Heart right ventricle (tissue), 16 donors: ENCODE measurements around the gene NXT1. TPM values are rescaled to one million over a fixed set of nuclear protein-coding genes. Genes with fewer than 3 reads are reported as not detected.
A peak's percentile ranks its signal among the peaks of the same experiment; 100 is the strongest.

Experiments
- ATAC-seq, 8 donors: fragments of 200-7000 bp; cut with Tn5 transposase; one replicate each; pipeline ENCODE4 v1.9.1; 2020; ENCODE audit warnings: mild to moderate bottlenecking in 8 of 8, moderate library complexity in 8 of 8, moderate number of reproducible peaks in 1 of 8
- DNase-seq, 2 donors: peaks; one replicate each; pipeline ENCODE4 v3.0.0-alpha.2; 2020
- H3K27ac ChIP-seq, 10 donors: fragments of 200-600 bp; sonication (generic) in 2 of 10; one replicate each; pipeline versions ENCODE4 v1.5.0 to v1.8.0; 2020 to 2022; ENCODE audit warnings: mild to moderate bottlenecking in 3 of 10
- H3K27me3 ChIP-seq, 7 donors: fragments of 200-600 bp; one replicate each; pipeline ENCODE4 v1.8.0; 2021 to 2022; ENCODE audit warnings: mild to moderate bottlenecking in 2 of 7
- H3K36me3 ChIP-seq, 9 donors: fragments of 200-600 bp; sonication (generic) in 1 of 9; one replicate each; pipeline versions ENCODE4 v1.5.0 to v1.8.0; 2020 to 2022; ENCODE audit warnings: mild to moderate bottlenecking in 2 of 9
- H3K4me1 ChIP-seq, 9 donors: fragments of 200-600 bp; sonication (generic) in 1 of 9; one replicate each; pipeline versions ENCODE4 v1.5.0 to v1.8.0; 2020 to 2022; ENCODE audit warnings: mild to moderate bottlenecking in 4 of 9
- H3K4me3 ChIP-seq, 10 donors: fragments of 200-600 bp; sonication (generic) in 2 of 10; one replicate each; pipeline versions ENCODE4 v1.5.0 to v1.8.0; 2020 to 2022; ENCODE audit warnings: mild to moderate bottlenecking in 7 of 10, moderate library complexity in 2 of 10
- H3K9me3 ChIP-seq, 11 donors: fragments of 200-600 bp in 10 of 11; sonication (generic) in 2 of 11; one replicate each; pipeline versions ENCODE4 v1.5.0 to v1.8.0; 2013 to 2022; ENCODE audit warnings: mild to moderate bottlenecking in 2 of 11, control low read depth in 1 of 11, moderate library complexity in 1 of 11
- WGBS, 2 donors: extraction: QIAGEN DNeasy Blood & Tissue Kit; methylation state at CpG; one replicate each; pipeline ENCODE4 v1.1.7; 2013; ENCODE audit warnings: inconsistent platforms in 1 of 2; 5-methylcytosine and 5-hydroxymethylcytosine counted together
- intact Hi-C, 10 donors: fragments of 100-400 bp; cut with DNase I; formaldehyde crosslinking; loops; one replicate each; pipeline versions ENCODE4 v1.11.1 to v1.14.2; 2022
- polyA plus RNA-seq, 2 donors: library from polyadenylated mRNA; stranded (reverse); fragments of 200-250 nt; gene quantifications; one replicate each; pipeline ENCODE4 v1.2.3, GENCODE V29; 2013
- total RNA-seq, 10 donors: library from RNA; stranded (reverse); fragmentation: NEBNext Ultra II Directional in 3 of 10; extraction: Animal tissue kit (Norgen Biotek cat#: 25700) in 3 of 10; gene quantifications; one replicate each; pipeline versions ENCODE4 v1.2.1 to v1.2.4, GENCODE V29; 2021 to 2023
- TF ChIP-seq, protein P1 (sequence below), 9 donors: fragments of 200-600 bp; sonication (generic) in 2 of 9; IDR thresholded peaks; one replicate each; pipeline versions ENCODE4 v1.5.0 to v1.8.0; 2021 to 2022; ENCODE audit warnings: antibody characterized with exemption in 9 of 9, mild to moderate bottlenecking in 5 of 9, moderate library complexity in 1 of 9
- donor health status: Arrhythmogenic right ventricular cardiomyopathy.
- donor health status: ischemic (EF 13 %, LVEDD 7.1; RV severe dilation, severe dysfunction).
- donor health status: healthy with polysubstance abuse.
- donor health status: DM: no; HTN: yes; CAD: no.
- donor health status: DM: no; HTN: no; CAD: no.
- donor health status: ischemic (EF 25% LVEDD 6.9; RV normal size, moderate dysfunction).
- donor health status: ischemic (EF 25% LVEDD 5.7; RV mildly dilated, moderate dysfunction).
- donor health status: healthy.
- donor health status: DM: yes; HTN: yes; CAD: no.
- donor health status: Ischemic cardiomyopathy.
- donor health status: ischemic (EF 35%, LVEDD 5.7; RV mildly dilated, moderate dysfunction).
- donor health status: nonischemic (EF 11% LVEDD 7.7; RV severe dilation, severe dysfunction).
- donor health status: DM: yes; HTN: yes; CAD: no.
- donor health status: PGD.
- donor health status: ischemic (EF 29% LVEDD 5.4; RV normal size, mild dysfunction).
- donor health status: nonischemic (EF 23%, LVEDD 6.1; RV moderate dilation, normal function).

Gene NXT1
- total and polyA plus RNA-seq, 12 donors, result 4.5 to 21.3 (median 6.6) TPM

- intact Hi-C loops, result loop anchor here in 4 of 10 donors (5.0 to 10.0 kb wide), 5 partner anchors 186 to 1704 kb away; partner anchors contain the start of genes CST3 (in 2 of the 4), ACSS1 (in 1 of the 4), CST9 (in 1 of the 4) and THBD (in 1 of the 4)
Measured at GRCh38 chr20:23350904-23351838, 580 bp downstream of the NXT1 start.

GRCh38 chr20:23356203-23356602, 5.6 kb downstream of the NXT1 start:
- intact Hi-C loops, result loop anchor here in 4 of 10 donors (10.0 kb wide), 3 partner anchors 191 to 1699 kb away; partner anchors contain the start of genes CST3 (in 2 of the 4) and ACSS1 (in 1 of the 4)

More at GRCh38 chr20:23350904-23351838, 580 bp downstream of the NXT1 start:
- Histone ChIP-seq H3K4me1 (peaks cover 3 to 30% (median 24%) of the 10 kb centered on the region in 9 donors), H3K4me3 (peak overlapping the region; percentile 78 to 97 (median 86)), H3K27ac (peak overlapping the region; percentile 88 to 100 (median 98)), H3K27me3 (no peaks in the 10 kb centered on the region), H3K36me3 (peaks cover 0 to 25% (median 0%) of the 10 kb centered on the region in 9 donors), H3K9me3 (no peaks in the 10 kb centered on the region)
- ATAC-seq (peak; percentile 7 to 64 (median 11)), DNase-seq (peak in 1 of 2 donors; percentile 43)
- WGBS, 2 donors, result 3% methylated on average over 64 of the region's 64 CpGs
- TF ChIP-seq, protein P1, sequence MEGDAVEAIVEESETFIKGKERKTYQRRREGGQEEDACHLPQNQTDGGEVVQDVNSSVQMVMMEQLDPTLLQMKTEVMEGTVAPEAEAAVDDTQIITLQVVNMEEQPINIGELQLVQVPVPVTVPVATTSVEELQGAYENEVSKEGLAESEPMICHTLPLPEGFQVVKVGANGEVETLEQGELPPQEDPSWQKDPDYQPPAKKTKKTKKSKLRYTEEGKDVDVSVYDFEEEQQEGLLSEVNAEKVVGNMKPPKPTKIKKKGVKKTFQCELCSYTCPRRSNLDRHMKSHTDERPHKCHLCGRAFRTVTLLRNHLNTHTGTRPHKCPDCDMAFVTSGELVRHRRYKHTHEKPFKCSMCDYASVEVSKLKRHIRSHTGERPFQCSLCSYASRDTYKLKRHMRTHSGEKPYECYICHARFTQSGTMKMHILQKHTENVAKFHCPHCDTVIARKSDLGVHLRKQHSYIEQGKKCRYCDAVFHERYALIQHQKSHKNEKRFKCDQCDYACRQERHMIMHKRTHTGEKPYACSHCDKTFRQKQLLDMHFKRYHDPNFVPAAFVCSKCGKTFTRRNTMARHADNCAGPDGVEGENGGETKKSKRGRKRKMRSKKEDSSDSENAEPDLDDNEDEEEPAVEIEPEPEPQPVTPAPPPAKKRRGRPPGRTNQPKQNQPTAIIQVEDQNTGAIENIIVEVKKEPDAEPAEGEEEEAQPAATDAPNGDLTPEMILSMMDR (IDR thresholded peaks at IDR 0.05), result no peak

DNA sequence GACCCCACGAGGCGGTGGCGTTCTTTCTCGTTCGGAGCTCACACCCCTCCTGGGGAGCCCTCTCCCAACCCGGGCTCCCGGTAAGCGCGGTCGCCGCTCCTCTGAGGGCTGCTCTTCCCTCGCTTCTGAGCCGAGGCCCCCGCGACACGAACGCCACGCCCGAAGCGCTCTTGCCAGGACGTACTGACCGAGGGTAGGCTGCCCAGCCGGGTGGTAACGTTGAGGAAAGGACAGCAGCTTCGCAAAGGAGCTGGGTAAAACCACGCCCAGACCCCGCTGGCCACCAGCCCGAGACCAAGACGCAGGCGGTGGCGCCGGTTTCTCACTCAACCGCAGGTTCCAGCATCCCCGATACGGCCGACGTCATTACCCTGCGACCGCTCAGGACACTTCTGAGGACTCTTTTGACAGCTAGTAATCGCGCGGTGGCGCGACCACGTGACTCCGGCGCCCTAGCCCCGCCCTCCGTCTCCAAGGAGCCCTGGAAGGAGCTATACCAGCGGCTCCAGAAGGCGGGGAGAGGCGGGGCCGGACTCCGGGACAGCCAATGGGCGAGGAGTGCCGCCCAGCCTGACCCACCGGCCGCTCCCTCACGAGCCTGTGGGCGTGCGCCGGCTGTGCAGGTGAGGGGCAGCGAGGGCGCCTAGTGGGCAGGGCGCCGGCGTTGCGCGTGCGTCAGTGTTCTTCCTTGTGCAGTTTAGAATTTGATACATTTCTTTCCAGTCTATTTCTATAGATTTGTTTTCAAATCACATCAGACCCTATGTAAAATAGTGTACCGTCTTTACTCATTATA, 7.4 kb downstream of the NXT1 start:
- peak overlapping the region; percentile 83 to 100 (median 98) for H3K27ac ChIP-seq

More at GRCh38 chr20:23356203-23356602, 5.6 kb downstream of the NXT1 start:
- peaks cover 8 to 60% (median 42%) of the 10 kb centered on the region in 9 donors for H3K4me1 ChIP-seq
- H3K27ac ChIP-seq, result peak overlapping the region in 7 of 10 donors; percentile 34 to 100 (median 98)
- TF ChIP-seq, protein P1 (IDR thresholded peaks at IDR 0.05), result no peak
- peak overlapping the region in 2 of 10 donors; percentile 2 to 76 for H3K4me3 ChIP-seq
- H3K9me3 ChIP-seq, result no peaks in the 10 kb centered on the region
- no peaks in the 10 kb centered on the region for H3K27me3 ChIP-seq
- peaks cover 0 to 27% (median 0%) of the 10 kb centered on the region in 9 donors for H3K36me3 ChIP-seq
- peak in 1 of 8 donors; percentile 2 for ATAC-seq
- DNase-seq, result peak in 1 of 2 donors; percentile 36
- 64 to 66% methylated on average over 27 of the region's 27 CpGs for WGBS, 2 donors

More for the DNA sequence above, 7.4 kb downstream of the NXT1 start:
- Histone ChIP-seq H3K4me1 (peaks cover 5 to 49% (median 34%) of the 10 kb centered on the region in 9 donors), H3K27me3 (no peaks in the 10 kb centered on the region), H3K9me3 (no peaks in the 10 kb centered on the region), H3K4me3 (peak overlapping the region; percentile 48 to 97 (median 64)), H3K36me3 (peaks cover 0 to 27% (median 0%) of the 10 kb centered on the region in 9 donors)
- WGBS, 2 donors, result 0% methylated on average over 71 of the region's 71 CpGs
- intact Hi-C loops, result loop anchor here in 4 of 10 donors (10.0 kb wide), 3 partner anchors 193 to 1697 kb away; partner anchors contain the start of genes CST3 (in 2 of the 4) and ACSS1 (in 1 of the 4)
- ATAC-seq (peak; percentile 72 to 90 (median 88)), DNase-seq (peak; percentile 100)
- TF ChIP-seq, protein P1 (IDR thresholded peaks at IDR 0.05), result peak in 2 of 9 donors; percentile 14 to 25
